A673 (cell line): ENCODE measurements around the gene ODAD3. TPM values are rescaled to one million over a fixed set of nuclear protein-coding genes. Genes with fewer than 3 reads are reported as not detected.
A peak's percentile ranks its signal among the peaks of the same experiment; 100 is the strongest.
"Not testable (repeated sequence)": the region's sequence is repeated elsewhere in the genome, so short reads cannot be mapped to it uniquely, and the experiment has no call there.

Experiments used
- BruUV-seq: library from RNA; stranded (reverse); fragments of 400-500 nt; replicated peaks from 2 replicates; lab custom pipeline; 2021; lab: Mats Ljungman, UMichigan
- CTCF ChIA-PET: fragments of 300-600 bp; sonication (Branson Sonifier 250); formaldehyde crosslinking; loops from one replicate; lab custom pipeline; 2022; ENCODE audit warnings: antibody characterized with exemption; lab: Charles Lee
- POLR2A ChIA-PET: fragments of 300-600 bp; sonication (Branson Sonifier 250); formaldehyde crosslinking; loops from one replicate; lab custom pipeline; 2022; ENCODE audit warnings: antibody characterized with exemption; ENCODE audit not compliant: low non-redundant PET; lab: Charles Lee
- DNase-seq: peaks from one replicate; pipeline ENCODE4 v3.0.0-alpha.2; 2015; ENCODE audit warnings: low spot score
- H3K27ac ChIP-seq: fragments of 200-600 bp; sonication (generic); 2 replicates; pipeline ENCODE4 v1.5.1; 2016; ENCODE audit warnings: mixed run types, low read depth, mild to moderate bottlenecking, mixed read lengths, antibody characterized with exemption, low read length; ENCODE audit not compliant: poor library complexity, severe bottlenecking
- H3K27me3 ChIP-seq: fragments of 200-600 bp; sonication (generic); replicated peaks from 2 replicates; pipeline ENCODE4 v1.6.1; 2017; ENCODE audit warnings: mixed run types, low read depth, mild to moderate bottlenecking, mixed read lengths, antibody characterized with exemption, low read length; ENCODE audit not compliant: insufficient read depth, poor library complexity
- H3K36me3 ChIP-seq: fragments of 200-600 bp; sonication (generic); 2 replicates; pipeline ENCODE4 v1.6.1; 2016; ENCODE audit warnings: mixed run types, mild to moderate bottlenecking, mixed read lengths, antibody characterized with exemption, low read length; ENCODE audit not compliant: insufficient read depth, poor library complexity, severe bottlenecking
- H3K4me1 ChIP-seq: fragments of 200-600 bp; sonication (generic); 2 replicates; pipeline ENCODE4 v1.6.1; 2017; ENCODE audit warnings: mixed run types, mild to moderate bottlenecking, mixed read lengths, antibody characterized with exemption, low read length; ENCODE audit not compliant: insufficient read depth, poor library complexity, severe bottlenecking
- H3K4me3 ChIP-seq: fragments of 200-600 bp; sonication (generic); 2 replicates; pipeline ENCODE4 v1.5.1; 2016; ENCODE audit warnings: low read depth, mixed run types, mild to moderate bottlenecking, mixed read lengths, low read length; ENCODE audit not compliant: poor library complexity, severe bottlenecking
- H3K9me3 ChIP-seq: fragments of 200-600 bp; sonication (generic); 2 replicates; pipeline ENCODE4 v1.6.1; 2016; ENCODE audit warnings: mixed run types, low read depth, mild to moderate bottlenecking, mixed read lengths, antibody characterized with exemption, low read length; ENCODE audit not compliant: poor library complexity, severe bottlenecking
- EZH2 ChIP-seq: fragments of 200-600 bp; sonication (generic); IDR thresholded peaks from 2 replicates; pipeline ENCODE4 v1.6.1; 2017; ENCODE audit warnings: borderline replicate concordance, low read depth, mild to moderate bottlenecking, mixed read lengths, antibody characterized with exemption, low read length; ENCODE audit not compliant: poor library complexity, severe bottlenecking
- intact Hi-C: fragments of 100-400 bp; cut with micrococcal nuclease; formaldehyde crosslinking; loops from one replicate; pipeline ENCODE4 v1.10.0; 2022; ENCODE audit not compliant: unreplicated experiment
- total RNA-seq: library from RNA; stranded (reverse); gene quantifications from 2 replicates; pipeline ENCODE4 v1.2.3, GENCODE V29; 2021
- TF ChIP-seq, protein P1 (sequence below): fragments of 300-800, 200-600 bp; sonication (generic); conservative IDR thresholded peaks from 2 replicates; pipeline ENCODE4 v1.5.1; 2017; ENCODE audit warnings: low read depth, mild to moderate bottlenecking, antibody characterized with exemption, low read length, moderate library complexity, mixed read lengths

ODAD3 gene
- total RNA-seq, 1 experiment from 2014 or later: 0.39 TPM

DNA sequence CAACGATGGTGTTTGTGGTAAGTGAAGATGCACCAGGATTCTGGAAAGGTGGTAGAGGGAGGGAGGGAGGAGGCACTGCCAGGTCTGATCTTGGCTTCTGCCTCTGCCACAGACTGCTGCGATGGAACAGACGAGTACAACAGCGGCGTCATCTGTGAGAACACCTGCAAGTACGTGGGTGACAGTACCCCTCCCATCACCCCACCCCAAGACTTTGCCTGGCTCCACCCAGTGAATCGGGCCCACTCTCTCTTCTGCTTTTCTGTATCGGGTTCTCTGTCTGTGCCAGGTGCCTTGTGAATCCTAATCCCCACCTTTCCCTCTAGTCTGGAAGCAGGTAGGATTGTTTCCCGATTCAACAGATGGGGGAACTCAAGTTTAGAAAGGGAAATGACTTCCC, 3.0 kb upstream of the ODAD3 start:
- peaks cover 51% of the 10 kb centered on the region for H3K36me3 ChIP-seq
- DNase-seq: no peak
- H3K4me1 ChIP-seq: peaks cover 13% of the 10 kb centered on the region
- no peak overlapping the region for H3K27ac ChIP-seq
- no peaks in the 10 kb centered on the region for H3K27me3 ChIP-seq
- no peaks in the 10 kb centered on the region for H3K9me3 ChIP-seq
- POLR2A ChIA-PET: no interaction called here
- no TSS peak for BruUV-seq
- intact Hi-C loops: loop anchor here (5.0 kb wide), 1 partner anchor 56 kb away; the partner anchor contains the start of gene EPOR
- TF ChIP-seq EZH2: no peak
- TF ChIP-seq, protein P1, sequence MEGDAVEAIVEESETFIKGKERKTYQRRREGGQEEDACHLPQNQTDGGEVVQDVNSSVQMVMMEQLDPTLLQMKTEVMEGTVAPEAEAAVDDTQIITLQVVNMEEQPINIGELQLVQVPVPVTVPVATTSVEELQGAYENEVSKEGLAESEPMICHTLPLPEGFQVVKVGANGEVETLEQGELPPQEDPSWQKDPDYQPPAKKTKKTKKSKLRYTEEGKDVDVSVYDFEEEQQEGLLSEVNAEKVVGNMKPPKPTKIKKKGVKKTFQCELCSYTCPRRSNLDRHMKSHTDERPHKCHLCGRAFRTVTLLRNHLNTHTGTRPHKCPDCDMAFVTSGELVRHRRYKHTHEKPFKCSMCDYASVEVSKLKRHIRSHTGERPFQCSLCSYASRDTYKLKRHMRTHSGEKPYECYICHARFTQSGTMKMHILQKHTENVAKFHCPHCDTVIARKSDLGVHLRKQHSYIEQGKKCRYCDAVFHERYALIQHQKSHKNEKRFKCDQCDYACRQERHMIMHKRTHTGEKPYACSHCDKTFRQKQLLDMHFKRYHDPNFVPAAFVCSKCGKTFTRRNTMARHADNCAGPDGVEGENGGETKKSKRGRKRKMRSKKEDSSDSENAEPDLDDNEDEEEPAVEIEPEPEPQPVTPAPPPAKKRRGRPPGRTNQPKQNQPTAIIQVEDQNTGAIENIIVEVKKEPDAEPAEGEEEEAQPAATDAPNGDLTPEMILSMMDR: no peak
- CTCF ChIA-PET: interaction anchor here (0.7 kb wide), 1 partner anchor 57 kb away, joined by 3 read pairs; no protein-coding TSS in a partner anchor
- no peak overlapping the region for H3K4me3 ChIP-seq

DNA sequence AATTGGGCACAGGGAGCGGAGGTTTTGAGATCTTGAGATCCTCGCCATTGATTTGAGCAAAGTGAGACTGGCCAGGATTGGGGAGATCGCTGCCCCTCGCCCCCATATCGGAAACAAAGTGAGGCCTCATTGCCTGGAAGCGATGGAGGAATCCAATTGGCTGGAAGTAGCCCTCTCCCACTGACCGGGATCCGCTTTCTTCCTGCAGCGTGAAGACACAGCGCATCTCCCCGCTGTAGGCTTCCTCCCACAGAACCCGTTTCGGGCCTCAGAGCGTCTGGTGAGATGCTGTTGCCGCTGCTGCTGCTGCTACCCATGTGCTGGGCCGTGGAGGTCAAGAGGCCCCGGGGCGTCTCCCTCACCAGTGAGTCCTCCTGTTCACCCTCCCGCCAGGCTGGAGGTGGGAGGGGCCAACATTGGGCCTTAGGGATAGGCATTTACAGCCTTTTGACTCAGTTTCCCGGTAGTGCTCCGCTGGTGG, 952 bp upstream of the ODAD3 start:
- POLR2A ChIA-PET: interaction anchor here (0.5 kb wide), 1 partner anchor 517 kb away, joined by 3 read pairs; no protein-coding TSS in a partner anchor
- CTCF ChIA-PET: interaction anchor here (0.7 to 2.7 kb wide), 4 partner anchors 14 to 55 kb away, joined by 3 to 14 read pairs (median 4); no protein-coding TSS in a partner anchor
- TF ChIP-seq, protein P1: no peak
- TF ChIP-seq EZH2: no peak
- intact Hi-C loops: loop anchor here (5.0 kb wide), 1 partner anchor 54 kb away; the partner anchor contains the start of gene EPOR
- H3K4me3 ChIP-seq: peak overlapping the region; percentile 67
- H3K4me1 ChIP-seq: peaks cover 13% of the 10 kb centered on the region
- no peak for DNase-seq
- H3K36me3 ChIP-seq: peaks cover 34% of the 10 kb centered on the region
- peak overlapping the region; percentile 82 for H3K27ac ChIP-seq
- no peaks in the 10 kb centered on the region for H3K27me3 ChIP-seq
- TSS peak; percentile 70 for BruUV-seq
- H3K9me3 ChIP-seq: no peaks in the 10 kb centered on the region

DNA sequence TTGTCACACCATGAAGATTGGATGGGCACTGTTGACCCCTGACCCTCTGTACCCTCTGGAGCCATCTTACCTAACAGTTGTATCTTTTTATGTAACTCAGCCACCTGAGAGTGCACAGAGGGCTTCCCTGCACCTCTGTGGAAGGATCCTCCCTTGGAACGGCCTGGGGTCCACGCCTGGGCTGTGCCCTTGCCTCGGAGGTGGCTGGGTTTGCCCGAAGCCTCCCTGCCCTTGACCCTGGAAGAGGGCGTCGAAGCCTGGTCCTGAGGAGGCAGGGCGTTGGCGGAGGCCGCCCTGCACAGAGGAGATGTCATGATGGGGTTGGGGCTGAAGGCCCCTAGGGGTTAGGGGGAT, 241 bp downstream of the ODAD3 start:
- ChIA-PET POLR2A (no interaction called here), CTCF (interaction anchor here (0.6 to 2.7 kb wide), 6 partner anchors 11 to 160 kb away, joined by 3 to 14 read pairs (median 4); no protein-coding TSS in a partner anchor)
- H3K4me1 ChIP-seq: peaks cover 13% of the 10 kb centered on the region
- H3K4me3 ChIP-seq: peak overlapping the region; percentile 67
- peaks cover 24% of the 10 kb centered on the region for H3K36me3 ChIP-seq
- no peaks in the 10 kb centered on the region for H3K27me3 ChIP-seq
- H3K9me3 ChIP-seq: no peaks in the 10 kb centered on the region
- H3K27ac ChIP-seq: peak overlapping the region; percentile 51
- no peak for DNase-seq
- no peak for TF ChIP-seq EZH2
- TF ChIP-seq, protein P1: no peak
- no TSS peak for BruUV-seq
- intact Hi-C loops: loop anchor here (5.0 kb wide), 1 partner anchor 52 kb away; the partner anchor contains the start of gene EPOR

DNA sequence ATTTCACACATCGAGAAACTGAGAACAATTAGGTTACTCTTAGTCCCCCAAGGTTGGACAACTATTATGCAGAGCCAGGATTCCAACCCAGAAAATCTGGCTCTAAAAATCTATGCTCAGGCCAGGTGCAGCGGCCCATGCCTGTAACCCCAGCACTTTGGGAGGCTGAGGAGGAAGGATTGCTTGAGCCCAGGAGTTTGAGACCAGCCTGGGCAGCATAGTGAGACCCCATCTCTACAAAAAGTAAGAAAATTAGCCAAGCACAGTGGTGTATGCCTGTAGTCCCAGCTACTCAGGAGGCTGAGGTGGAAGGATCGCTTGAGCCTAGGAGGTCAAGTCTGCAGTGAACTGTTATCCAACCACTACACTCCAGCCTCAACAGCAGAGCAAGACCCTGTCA, 1.4 kb downstream of the ODAD3 start:
- peaks cover 19% of the 10 kb centered on the region for H3K36me3 ChIP-seq
- CTCF ChIA-PET: interaction anchor here (0.6 to 0.7 kb wide), 2 partner anchors 110 to 295 kb away, joined by 3 to 9 read pairs; no protein-coding TSS in a partner anchor
- H3K9me3 ChIP-seq, DNase-seq, POLR2A ChIA-PET, intact Hi-C loops, H3K27ac ChIP-seq, H3K4me3 ChIP-seq, H3K27me3 ChIP-seq, BruUV-seq: not testable (repeated sequence)
- peaks cover 13% of the 10 kb centered on the region for H3K4me1 ChIP-seq
